Subcutaneous abdominal adipose tissue (tissue), 5 donors: ENCODE results near the gene PIM3.

Source experiments
- H3K27ac ChIP-seq: one replicate; pipeline ENCODE4 v1.7.0; 2013; ENCODE audit warnings: low read depth, mild to moderate bottlenecking, inconsistent platforms, low read length, moderate library complexity
- H3K27me3 ChIP-seq, 5 donors: one replicate each; pipeline ENCODE4 v1.7.0; 2013; ENCODE audit warnings: low read length in 5 of 5, inconsistent platforms in 1 of 5; ENCODE audit not compliant: control insufficient read depth in 5 of 5, insufficient read depth in 4 of 5
- H3K36me3 ChIP-seq, 5 donors: one replicate each; pipeline ENCODE4 v1.7.0; 2013; ENCODE audit warnings: low read length in 5 of 5; ENCODE audit not compliant: control insufficient read depth in 5 of 5, insufficient read depth in 5 of 5
- H3K4me1 ChIP-seq, 5 donors: one replicate each; pipeline ENCODE4 v1.7.0; 2013; ENCODE audit warnings: low read length in 5 of 5, mild to moderate bottlenecking in 3 of 5, moderate library complexity in 1 of 5; ENCODE audit not compliant: control insufficient read depth in 5 of 5, insufficient read depth in 5 of 5
- H3K4me3 ChIP-seq, 5 donors: one replicate each; pipeline ENCODE4 v1.7.0; 2013; ENCODE audit warnings: low read length in 5 of 5, low read depth in 1 of 5
- H3K9ac ChIP-seq, 5 donors: one replicate each; pipeline ENCODE4 v1.7.0; 2013; ENCODE audit warnings: low read length in 5 of 5, mild to moderate bottlenecking in 4 of 5, moderate library complexity in 3 of 5
- H3K9me3 ChIP-seq, 5 donors: one replicate each; pipeline ENCODE4 v1.7.0; 2013; ENCODE audit warnings: low read length in 5 of 5; ENCODE audit not compliant: control insufficient read depth in 5 of 5
- donor health status: healthy.
- donor health status: healthy.
- donor health status: healthy.
- donor health status: healthy.
- donor health status: healthy.

Gene PIM3

GRCh38 chr22:49927483-49928184, 32.9 kb upstream of the PIM3 start:
- Histone ChIP-seq H3K9ac (no peak overlapping the region), H3K4me3 (no peak overlapping the region), H3K27ac (no peak overlapping the region), H3K4me1 (peaks cover 5 to 27% (median 23%) of the 10 kb centered on the region in 5 donors), H3K27me3 (peaks cover 0 to 5% (median 4%) of the 10 kb centered on the region in 5 donors), H3K36me3 (peaks cover 0 to 26% (median 16%) of the 10 kb centered on the region in 5 donors), H3K9me3 (no peaks in the 10 kb centered on the region)

GRCh38 chr22:49928185-49928495, 32.4 kb upstream of the PIM3 start:
- Histone ChIP-seq H3K4me1 (peaks cover 5 to 32% (median 26%) of the 10 kb centered on the region in 5 donors), H3K27me3 (peaks cover 0 to 5% (median 4%) of the 10 kb centered on the region in 5 donors), H3K36me3 (peaks cover 0 to 23% (median 16%) of the 10 kb centered on the region in 5 donors), H3K4me3 (no peak overlapping the region), H3K9me3 (no peaks in the 10 kb centered on the region), H3K9ac (no peak overlapping the region), H3K27ac (no peak overlapping the region)

- no peaks in the 10 kb centered on the region for H3K9me3 ChIP-seq
- H3K27ac ChIP-seq = no peak overlapping the region
- peaks cover 0 to 21% (median 16%) of the 10 kb centered on the region in 5 donors for H3K36me3 ChIP-seq
- no peak overlapping the region for H3K4me3 ChIP-seq
- no peak overlapping the region for H3K9ac ChIP-seq
- peaks cover 0 to 5% (median 4%) of the 10 kb centered on the region in 5 donors for H3K27me3 ChIP-seq
- peaks cover 7 to 37% (median 31%) of the 10 kb centered on the region in 5 donors for H3K4me1 ChIP-seq
Observed at GRCh38 chr22:49928555-49929210, 31.9 kb upstream of the PIM3 start.

- H3K27ac ChIP-seq = no peak overlapping the region
- peak overlapping the region in 1 of 5 donors; percentile 2 for H3K9ac ChIP-seq
- H3K4me1 ChIP-seq = peaks cover 7 to 45% (median 39%) of the 10 kb centered on the region in 5 donors
- H3K9me3 ChIP-seq = no peaks in the 10 kb centered on the region
- peaks cover 0 to 5% (median 4%) of the 10 kb centered on the region in 5 donors for H3K27me3 ChIP-seq
- H3K4me3 ChIP-seq = no peak overlapping the region
- H3K36me3 ChIP-seq = peaks cover 0 to 14% (median 12%) of the 10 kb centered on the region in 5 donors
Observed at GRCh38 chr22:49929211-49929979, 31.2 kb upstream of the PIM3 start.

GRCh38 chr22:49929994-49930575, 30.5 kb upstream of the PIM3 start:
- no peak overlapping the region for H3K4me3 ChIP-seq
- peaks cover 7 to 51% (median 44%) of the 10 kb centered on the region in 5 donors for H3K4me1 ChIP-seq
- peak overlapping the region; percentile 37 for H3K27ac ChIP-seq
- H3K9ac ChIP-seq = peak overlapping the region in 1 of 5 donors; percentile 2
- peaks cover 0 to 12% (median 11%) of the 10 kb centered on the region in 5 donors for H3K36me3 ChIP-seq
- H3K9me3 ChIP-seq = no peaks in the 10 kb centered on the region
- peaks cover 0 to 5% (median 4%) of the 10 kb centered on the region in 5 donors for H3K27me3 ChIP-seq

GRCh38 chr22:49930596-49931412, 29.8 kb upstream of the PIM3 start:
- peaks cover 0 to 7% (median 4%) of the 10 kb centered on the region in 5 donors for H3K36me3 ChIP-seq
- H3K9me3 ChIP-seq = no peaks in the 10 kb centered on the region
- peak overlapping the region in 1 of 5 donors; percentile 23 for H3K9ac ChIP-seq
- peaks cover 0 to 5% (median 4%) of the 10 kb centered on the region in 5 donors for H3K27me3 ChIP-seq
- peaks cover 7 to 51% (median 44%) of the 10 kb centered on the region in 5 donors for H3K4me1 ChIP-seq
- peak overlapping the region; percentile 37 for H3K27ac ChIP-seq
- peak overlapping the region in 3 of 5 donors; percentile 3 to 30 (median 22) for H3K4me3 ChIP-seq

GRCh38 chr22:49933236-49934159, 27.1 kb upstream of the PIM3 start:
- Histone ChIP-seq H3K27ac (peak overlapping the region; percentile 94), H3K4me3 (peak overlapping the region in 4 of 5 donors; percentile 28 to 69 (median 48)), H3K9me3 (no peaks in the 10 kb centered on the region), H3K36me3 (no peaks in the 10 kb centered on the region), H3K4me1 (peaks cover 9 to 73% (median 61%) of the 10 kb centered on the region in 5 donors), H3K27me3 (peaks cover 0 to 5% (median 4%) of the 10 kb centered on the region in 5 donors), H3K9ac (peak overlapping the region; percentile 4 to 95 (median 88))

- peak overlapping the region in 4 of 5 donors; percentile 50 to 69 (median 64) for H3K4me3 ChIP-seq
- peak overlapping the region; percentile 4 to 95 (median 88) for H3K9ac ChIP-seq
- peaks cover 9 to 77% (median 64%) of the 10 kb centered on the region in 5 donors for H3K4me1 ChIP-seq
- no peaks in the 10 kb centered on the region for H3K36me3 ChIP-seq
- H3K27ac ChIP-seq = peak overlapping the region; percentile 94
- H3K27me3 ChIP-seq = no peaks in the 10 kb centered on the region
- no peaks in the 10 kb centered on the region for H3K9me3 ChIP-seq
Observed at GRCh38 chr22:49934160-49934890, 26.2 kb upstream of the PIM3 start.
